HG02642 (cell line): ENCODE measurements around the gene WWOX.
"Not testable (repeated sequence)": the region's sequence is repeated elsewhere in the genome, so short reads cannot be mapped to it uniquely, and the experiment has no call there.

Experiments
- ATAC-seq: cut with Tn5 transposase; IDR thresholded peaks from one replicate; pipeline ENCODE4 v1.9.1; 2021; ENCODE audit warnings: mild to moderate bottlenecking; ENCODE audit not compliant: unreplicated experiment, poor library complexity

WWOX gene

DNA sequence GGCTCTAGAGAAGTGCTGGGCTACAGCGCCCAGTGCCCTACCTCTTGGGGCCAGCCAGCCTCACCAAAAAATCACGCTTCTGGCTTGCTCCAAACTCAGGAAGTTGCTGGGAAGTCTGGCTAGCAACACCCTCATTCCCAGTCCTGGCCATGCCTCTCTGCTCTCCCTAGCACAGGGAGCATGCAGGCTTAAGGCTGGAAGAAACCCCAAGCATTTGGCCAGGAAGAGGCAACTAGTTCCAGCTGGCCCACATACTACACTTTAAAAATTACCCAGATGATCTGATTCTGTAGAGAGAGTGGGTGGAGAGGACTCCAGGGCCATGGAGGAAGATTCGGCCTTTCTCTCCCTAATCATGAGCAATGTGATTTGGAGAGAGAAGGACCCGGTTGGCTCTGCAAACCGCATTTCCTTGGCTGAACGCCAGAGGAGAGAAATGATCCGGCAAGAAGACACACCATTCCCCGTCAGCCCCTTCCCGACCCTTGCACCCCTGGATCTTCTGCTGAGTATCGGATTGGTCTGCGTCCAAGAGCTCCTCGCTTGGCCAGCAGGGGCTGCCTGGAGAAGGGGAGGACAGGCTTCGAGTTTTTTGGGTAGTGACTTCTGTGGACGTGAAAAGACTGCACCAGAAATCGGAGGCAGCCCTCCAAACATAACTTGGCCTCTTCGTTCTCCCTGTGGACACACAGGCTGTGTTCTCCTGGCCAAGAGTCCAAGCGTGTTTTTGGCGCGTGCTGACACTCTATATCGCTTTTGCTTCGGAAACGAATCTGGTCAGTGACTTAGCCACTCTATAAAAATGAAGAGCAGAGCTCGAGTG, 406.3 kb downstream of the WWOX start:
- ATAC-seq, result no peak

DNA sequence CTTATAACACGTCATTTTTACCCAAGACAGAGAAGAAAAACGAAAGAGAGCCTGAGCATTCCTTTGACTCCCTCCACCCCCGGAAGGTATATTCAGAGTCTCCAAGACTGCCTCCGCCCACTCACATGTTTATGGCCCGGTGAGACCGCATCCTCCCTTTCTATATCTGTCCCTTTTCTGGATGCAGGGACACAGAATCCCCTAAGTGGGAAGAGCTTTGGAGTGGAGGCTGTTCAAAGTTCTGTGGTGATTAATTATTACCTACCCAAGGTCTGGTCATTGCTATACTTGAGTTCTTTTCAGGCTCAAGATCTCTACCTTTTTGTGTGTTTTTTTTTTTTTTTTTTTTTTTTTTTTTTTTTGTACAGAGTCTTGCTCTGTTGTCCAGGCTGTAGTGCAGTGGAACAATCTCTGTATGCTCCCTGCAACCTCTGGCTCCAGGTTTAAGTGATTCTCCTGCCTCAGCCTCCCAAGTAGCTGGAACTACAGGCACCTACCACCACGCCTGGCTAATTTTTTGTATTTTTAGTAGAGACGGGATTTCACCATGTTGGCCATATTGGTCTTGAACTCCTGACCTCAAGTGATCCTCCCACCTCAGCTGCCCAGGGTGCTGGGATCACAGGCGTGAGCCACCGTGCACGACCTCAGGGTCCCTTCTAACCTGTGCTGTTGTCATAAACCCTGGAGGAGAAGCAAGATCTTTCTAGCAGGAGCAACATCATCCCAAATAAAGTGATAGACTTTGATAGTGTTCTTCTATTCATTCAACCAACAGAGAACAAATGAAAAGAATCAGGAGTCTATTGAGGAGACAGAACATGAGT, 407.1 kb downstream of the WWOX start:
- ATAC-seq, result no peak

DNA sequence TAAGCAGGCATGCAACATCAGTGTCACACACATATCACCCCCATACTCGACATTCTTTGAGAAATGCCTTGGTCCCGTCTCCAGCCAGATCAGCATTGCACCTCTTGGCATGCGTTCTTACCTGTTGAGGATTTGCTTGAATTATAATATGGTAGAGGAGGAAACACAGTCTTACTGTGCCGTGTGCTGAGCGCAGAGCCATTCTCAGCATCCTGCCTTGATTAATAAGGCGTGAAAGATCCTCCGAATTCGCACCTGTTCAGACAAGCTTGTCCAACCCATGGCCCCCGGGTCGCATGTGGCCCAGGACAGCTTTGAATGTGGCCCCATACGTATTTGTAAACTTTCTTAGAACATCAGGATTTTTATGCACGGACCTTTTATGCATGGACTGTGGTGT, 408.1 kb downstream of the WWOX start:
- no peak for ATAC-seq

DNA sequence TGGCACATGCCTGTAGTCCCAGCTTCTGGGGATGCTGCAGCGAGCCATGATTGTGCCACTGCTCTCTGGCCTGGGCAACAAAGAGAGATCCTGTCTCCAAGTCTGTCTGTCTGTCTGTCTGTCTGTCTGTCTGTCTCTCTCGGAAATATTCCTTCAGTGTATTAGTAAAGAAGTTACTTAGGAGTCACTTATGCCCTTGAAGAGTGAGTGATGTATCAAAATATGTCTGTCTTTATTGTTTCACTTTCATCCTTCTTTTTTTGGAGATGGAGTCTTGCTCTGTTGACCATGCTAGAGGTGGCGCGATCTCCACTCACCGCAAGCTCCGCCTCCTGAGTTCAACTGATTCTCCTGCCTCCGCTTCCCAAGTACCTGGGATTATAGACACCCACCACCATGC, 410.5 kb downstream of the WWOX start:
- ATAC-seq, result no peak

DNA sequence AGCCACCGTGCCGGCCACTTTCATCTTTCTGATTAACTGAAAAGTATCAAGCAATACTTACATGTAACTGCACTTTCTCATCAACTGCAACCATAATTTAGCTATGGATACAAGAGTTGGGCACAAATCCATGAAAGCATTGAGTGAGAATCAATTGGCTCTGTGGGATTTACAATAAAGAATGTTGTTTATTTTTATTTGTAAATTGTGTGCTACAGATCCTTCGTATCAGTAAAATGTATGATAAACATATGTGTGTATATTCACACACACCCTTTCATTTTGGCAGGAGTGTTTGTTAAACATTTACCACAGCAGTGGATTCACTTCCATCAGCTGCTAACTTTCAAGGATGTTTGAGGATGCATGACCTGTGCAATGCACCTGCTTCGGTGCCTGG, 411.0 kb downstream of the WWOX start:
- ATAC-seq, result no peak

DNA sequence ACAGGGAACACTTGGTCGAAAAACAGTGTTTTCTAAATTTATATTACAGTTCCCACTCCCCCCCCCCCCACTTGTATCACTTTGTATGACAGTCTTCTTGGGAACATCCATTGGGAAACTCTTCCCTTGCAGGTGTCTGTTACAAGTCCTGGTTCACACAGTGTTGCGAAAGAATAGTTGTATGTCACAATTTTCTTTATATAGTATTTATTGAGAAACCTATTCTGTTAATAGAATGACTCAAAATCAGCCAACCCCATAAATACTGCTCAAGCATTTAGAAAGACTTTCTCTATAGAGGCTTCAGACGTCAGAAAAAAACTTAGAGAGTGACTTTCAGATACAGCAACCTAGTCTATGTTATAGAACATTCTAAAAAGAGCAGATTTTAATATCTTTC, 414.4 kb downstream of the WWOX start:
- ATAC-seq, result no peak

DNA sequence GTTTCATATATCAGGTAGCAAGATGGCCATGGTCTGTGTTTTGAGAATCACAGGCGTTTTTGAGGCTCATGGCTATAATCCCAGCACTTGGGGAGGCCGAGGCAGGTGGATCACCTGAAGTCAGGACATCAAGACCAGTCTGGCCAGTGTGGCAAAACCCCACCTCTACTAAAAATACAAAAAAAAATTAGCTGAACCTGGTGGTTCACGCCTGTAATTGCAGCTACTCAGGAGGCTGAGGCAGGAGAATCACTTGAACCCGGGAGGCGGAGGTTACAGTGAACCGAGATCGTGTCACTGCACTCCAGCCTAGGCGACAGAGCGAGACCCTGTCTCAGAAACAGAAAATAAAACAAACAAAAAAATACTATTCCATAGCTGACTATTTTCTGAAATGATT, 415.4 kb downstream of the WWOX start:
- not testable (repeated sequence) for ATAC-seq

DNA sequence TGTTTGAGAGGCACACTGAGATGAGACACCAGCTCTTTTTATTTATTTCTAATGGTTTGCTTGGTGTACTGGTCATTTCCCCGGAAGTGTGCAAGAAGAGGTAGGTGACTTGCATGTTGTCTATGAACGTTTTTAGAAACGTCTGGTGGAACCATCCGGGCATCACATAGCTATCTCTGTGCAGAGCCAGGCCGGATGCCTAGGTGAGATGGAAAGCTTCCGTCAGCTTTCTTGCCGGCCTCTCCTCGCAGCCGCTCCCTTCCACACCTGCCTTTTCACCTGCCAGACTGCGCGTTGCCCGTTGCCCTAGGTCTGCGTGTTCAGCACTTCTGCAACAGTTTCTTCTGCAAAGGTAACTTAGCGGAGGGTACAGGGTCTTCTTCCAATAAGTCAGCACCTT, 416.0 kb downstream of the WWOX start:
- ATAC-seq, result no peak

DNA sequence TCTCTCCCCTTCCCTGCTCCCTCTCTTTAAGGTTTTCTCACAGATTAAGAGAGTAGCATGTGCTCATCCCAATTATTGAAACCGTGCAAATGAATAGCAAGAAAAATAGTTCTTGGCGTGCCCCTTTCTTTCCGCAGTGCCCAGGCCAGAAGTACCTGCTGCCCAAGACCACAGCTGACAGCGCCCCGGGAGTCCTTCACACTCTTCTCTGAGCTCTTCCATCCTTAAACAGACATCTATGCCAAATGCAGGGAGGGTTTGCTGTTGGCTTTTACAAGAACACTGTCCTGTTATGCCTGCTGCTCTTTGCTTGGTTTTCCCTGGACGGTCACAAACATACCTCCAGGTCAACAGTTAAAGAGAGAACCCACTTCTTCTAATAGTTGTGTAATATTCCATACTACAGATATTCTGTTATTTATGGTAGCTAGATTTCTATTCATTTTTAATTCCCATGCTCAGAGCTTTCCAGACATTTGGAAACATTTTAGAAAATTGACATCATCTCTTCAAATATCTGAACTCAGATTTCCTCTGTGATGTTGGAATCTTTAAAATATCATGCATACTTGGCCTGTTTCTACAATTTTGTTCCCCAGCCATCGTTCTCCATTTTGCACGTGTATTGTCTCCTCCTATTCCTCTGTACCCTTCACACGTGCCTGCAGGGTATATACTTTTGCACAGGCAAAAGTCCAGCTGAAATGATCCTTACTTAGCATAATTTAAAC, 416.7 kb downstream of the WWOX start:
- ATAC-seq, result no peak

DNA sequence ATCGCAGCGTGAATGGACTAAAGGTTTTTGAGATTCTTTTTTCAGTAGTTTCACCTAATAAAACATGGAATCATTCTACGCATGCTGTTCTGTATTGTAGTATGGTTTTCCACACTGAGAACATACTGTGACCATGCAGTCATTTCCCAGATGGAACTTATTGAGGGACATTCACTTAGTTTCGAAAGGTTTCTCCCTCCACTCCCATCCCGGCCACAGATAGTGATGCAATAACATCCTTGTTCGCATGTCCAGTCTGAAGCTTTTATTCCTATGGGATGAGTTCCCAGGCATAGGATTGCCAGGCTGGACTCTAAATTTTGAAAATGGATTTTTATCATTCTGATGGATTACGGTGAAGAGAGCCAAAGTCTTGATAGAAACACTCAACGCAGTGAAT, 420.4 kb downstream of the WWOX start:
- ATAC-seq, result no peak

DNA sequence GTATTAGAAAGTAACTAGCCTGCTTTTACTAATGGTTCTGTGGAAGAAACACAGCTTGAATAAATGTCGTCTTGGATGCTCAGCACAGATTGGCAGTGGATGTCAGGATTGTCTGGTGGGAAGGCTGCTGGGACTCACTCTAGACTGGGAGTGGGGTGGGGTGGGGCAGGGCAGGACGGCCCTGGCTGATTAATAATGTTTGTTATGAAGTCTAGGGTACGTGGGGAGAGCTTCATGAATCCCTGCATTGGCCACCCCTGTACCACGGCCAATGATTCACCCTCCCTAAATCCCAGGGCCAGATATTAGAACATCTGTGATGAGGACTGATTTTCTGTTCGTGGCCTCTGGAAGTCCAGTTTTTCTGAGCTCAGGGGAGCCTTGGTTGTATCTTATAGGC, 421.0 kb downstream of the WWOX start:
- no peak for ATAC-seq

DNA sequence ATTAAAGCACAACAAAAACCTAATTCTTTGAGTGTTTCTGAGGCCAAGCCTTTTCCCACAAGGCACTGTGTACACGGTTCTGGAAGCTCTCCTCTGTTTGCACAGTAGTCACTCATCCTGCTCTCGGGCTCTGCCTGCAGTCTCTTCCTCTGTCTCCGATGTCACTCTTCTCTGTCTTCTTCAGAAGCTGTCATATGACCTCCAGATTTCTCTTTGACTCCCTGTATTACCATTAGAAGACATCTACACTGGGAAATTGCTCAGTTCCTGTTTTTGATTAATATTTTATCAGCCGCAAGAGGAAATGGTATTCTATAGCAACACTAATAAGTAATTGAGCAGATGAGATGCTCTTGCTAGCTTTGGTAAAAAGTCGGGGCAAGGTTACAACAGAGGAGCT, 422.9 kb downstream of the WWOX start:
- peak; percentile 61 for ATAC-seq

DNA sequence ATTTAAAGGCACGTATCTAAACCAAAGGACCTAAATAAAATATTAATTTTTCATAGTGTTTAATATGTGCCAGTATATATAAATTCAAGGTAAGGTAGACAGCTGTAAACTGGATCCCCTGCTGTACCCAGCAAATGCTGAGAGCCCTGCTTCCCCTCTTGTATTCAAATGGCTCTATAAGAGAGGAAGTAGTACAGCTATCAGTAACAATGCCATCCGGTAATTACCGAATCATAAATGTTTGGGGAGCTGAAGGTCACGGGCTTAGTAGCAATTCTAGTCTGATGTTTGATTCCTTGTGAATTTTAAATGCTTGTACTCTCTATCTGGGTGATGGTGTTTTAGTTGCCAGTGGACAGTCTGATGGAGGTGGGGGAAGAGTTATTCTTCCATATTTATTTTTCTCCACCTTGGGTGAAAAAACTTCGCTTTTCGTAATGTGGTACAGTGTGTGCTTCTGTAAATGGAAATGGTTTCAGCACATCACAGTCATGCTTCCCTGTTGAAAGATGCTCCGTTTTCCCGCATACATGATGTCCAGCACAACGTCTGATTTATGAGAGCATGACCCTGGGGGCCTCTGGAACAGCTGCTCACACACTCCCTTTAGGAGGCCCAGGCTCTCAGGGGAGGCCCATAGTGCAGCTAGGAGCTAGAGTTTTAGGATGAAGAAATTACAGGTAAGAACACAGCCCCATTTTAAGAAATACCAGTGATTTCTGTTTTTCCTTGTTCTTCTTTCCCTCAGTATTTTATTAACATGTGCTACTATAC, 423.9 kb downstream of the WWOX start:
- ATAC-seq, result no peak

DNA sequence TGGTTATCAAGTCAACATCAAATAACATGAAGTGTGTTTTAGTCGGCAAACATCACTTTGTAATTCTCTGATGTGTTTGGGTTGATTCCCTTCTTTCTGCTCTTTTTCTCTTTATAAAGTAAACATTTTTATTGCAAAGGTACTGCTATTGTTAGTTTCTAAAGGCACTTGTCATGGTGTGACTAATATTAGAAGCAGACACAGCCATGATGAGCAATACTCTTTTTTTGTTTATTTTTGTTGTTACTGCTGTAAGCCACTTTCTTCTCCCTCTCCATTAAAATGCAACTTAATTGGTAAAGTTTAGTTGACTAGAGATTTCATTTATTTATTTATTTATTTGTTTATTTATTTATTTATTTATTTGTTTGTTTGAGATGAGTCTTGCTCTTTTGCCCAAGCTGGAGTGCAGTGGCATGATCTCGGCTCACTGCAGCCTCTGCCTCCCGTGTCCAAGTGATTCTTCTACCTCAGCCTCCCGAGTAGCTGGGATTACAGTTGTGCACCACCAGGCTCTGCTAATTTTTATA, 424.7 kb downstream of the WWOX start:
- no peak for ATAC-seq

DNA sequence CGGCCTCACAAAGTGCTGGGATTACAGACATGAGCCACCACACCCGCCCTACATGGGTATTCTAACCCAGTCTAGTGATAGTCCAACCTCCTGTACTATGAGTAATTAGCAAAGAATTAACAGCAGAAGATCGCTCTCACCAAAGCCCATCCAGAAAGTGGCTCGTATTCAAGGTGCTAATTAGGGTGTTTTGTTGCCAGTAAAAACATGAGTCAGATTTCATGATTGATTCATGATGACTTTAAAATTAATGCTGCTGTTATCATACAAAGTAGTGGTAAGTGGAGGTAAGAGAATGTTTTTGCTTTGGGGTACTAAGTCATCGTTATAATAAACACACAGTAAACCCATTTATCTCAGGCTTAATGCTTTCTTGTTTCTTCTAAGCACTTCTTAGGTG, 428.8 kb downstream of the WWOX start:
- no peak for ATAC-seq

DNA sequence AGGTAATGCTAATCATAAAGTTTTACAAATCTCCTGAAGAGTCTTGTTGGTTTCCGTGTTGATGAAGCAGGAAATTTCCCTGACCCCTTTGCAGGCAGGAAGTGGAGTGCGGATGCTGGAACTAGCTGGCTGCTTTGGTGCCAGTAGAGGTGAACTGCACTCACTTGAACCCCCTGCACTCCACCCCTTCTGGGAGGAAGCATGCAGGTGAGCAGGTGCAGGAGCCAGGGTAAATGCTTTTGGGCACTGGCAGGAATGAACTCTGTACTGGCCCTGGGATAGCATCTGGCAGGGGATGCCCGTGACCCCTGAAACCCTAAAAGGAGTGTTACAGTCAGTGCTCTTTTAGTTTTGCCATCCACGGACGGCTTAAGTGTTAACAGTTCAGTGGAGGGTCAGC, 430.4 kb downstream of the WWOX start:
- ATAC-seq, result no peak

DNA sequence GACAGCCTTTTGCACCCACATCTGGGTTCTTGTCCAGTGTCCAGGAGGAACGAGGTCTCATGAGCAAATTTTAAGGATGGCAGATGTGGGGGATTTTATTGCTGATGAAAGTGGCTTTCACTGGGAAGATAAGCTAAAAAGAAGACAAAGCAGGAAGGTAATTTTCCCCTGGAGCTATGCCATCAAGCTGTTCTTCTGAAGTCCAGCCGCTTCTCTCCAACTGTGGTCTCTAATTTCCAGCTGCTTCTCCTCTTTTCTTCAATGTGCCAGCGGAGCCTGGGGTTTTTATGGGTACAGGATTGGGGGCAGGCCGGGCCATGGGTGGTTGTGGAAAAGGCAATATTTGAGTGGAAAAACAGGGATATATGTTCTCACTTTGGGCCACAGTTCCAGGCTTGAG, 430.8 kb downstream of the WWOX start:
- ATAC-seq, result no peak

DNA sequence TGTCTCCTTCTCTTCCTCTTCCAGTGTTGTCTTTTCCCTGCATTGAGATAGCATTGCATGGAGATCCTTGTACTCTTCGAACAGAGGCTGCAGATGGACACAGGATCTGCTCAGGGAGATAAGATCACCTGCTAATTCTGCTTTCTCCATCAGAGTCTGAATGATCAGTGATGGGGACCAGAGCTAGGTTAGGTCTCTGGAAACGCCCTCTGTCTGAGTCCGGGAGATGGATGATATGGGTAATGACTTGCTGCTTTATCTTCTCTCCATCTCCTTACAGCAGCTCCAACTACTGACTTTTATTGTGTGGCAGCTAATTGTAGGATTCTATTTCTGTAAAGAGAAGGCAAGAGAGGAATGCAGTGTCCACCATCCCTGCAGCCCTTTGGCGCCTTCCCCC, 435.6 kb downstream of the WWOX start:
- ATAC-seq, result no peak

DNA sequence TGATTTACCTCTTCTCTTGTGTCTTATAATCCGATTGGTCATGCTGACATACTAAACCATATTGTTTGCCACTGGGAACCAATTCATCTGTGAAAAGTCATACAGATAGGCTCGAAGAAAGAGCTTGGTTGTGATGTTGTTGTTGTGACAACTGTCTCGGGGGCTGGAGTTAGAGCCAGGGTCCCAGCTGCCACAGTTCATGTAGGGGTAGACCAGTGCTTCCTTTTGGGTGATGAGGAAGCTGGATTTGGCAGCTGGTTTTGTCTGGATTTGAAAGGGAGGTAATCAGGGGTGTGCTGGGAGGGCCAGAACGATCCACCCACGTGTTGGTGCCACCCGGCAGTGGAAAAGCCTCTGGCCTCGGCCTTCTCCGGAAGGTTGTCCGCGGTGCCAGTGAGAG, 438.1 kb downstream of the WWOX start:
- ATAC-seq, result no peak

DNA sequence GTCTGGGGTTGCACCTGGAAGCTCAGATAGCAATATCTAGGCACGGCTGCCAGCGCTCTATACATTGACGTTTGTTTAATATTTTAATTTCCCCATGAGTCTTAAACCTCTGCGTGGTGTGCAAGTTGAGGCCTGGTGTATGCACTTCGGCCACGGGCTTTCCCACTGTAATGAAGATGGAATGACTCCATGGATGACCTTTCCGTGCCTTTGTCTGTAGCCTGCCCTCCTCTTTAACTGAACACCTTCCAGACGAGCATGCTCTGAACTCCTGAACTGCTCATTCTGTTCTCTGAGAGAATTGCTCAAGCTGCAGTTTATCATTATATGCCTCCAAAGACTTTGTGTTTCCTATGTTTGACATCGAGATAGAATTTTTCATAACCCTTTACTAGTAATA, 438.8 kb downstream of the WWOX start:
- ATAC-seq, result no peak
